ENCODE measurements around the gene HOXC10.

Gene HOXC10

DNA sequence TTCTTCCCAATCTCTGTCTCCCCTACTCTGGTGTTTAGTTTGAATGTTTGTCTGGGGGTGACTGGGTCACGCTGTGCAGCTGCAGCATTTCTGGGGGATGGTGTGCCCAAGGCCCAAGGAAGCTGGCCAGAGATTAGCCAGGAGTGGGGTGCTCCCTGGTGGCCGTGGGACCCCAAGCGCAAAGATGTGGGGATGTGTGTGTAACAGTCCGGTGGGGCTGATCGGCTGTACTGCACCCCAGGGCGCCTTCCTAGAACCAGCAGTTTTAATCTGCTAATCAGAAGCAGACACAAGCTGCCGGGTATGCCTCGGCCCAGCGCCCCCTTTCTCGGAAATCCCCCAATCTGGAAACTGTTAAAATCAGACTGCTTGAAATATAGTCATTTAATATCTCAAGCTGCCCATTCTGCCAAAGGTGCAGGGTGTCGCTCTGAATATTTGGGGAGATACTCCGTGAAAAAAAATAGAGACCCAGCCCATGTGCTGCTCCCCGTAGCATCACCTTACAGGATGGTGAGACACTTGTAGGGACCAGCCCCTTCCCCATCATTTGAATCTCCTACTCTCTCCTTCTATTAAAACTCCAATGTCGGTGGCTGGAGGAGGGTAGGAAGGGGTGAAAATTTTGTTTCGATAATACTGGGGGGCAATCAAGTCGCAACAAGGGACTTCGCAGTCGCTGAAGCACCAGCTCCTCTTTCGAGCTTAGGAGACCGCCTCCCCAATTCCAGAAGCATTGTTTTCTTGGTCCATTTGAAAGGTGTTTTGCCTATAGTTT is 19.3 kb downstream of the HOXC10 start:
- Histone ChIP-seq H3K4me3 (replicated peaks; ENCODE audit: insufficient read depth, low read length) (no peak overlapping the region), H3K27me3 (ENCODE audit: insufficient read depth, poor library complexity, severe bottlenecking) (peaks cover 87% of the 10 kb centered on the region), H3K27ac (replicated peaks) (no peak overlapping the region)
- TF ChIP-seq POLR2AphosphoS5 (IDR thresholded peaks at IDR 0.05; ENCODE audit: low read depth) (no peak), GABPA (IDR thresholded peaks at IDR 0.05; ENCODE audit: low read depth) (no peak), SPI1 (IDR thresholded peaks at IDR 0.05; ENCODE audit: borderline replicate concordance, low read depth) (no peak)
- TF ChIP-seq, protein P1, sequence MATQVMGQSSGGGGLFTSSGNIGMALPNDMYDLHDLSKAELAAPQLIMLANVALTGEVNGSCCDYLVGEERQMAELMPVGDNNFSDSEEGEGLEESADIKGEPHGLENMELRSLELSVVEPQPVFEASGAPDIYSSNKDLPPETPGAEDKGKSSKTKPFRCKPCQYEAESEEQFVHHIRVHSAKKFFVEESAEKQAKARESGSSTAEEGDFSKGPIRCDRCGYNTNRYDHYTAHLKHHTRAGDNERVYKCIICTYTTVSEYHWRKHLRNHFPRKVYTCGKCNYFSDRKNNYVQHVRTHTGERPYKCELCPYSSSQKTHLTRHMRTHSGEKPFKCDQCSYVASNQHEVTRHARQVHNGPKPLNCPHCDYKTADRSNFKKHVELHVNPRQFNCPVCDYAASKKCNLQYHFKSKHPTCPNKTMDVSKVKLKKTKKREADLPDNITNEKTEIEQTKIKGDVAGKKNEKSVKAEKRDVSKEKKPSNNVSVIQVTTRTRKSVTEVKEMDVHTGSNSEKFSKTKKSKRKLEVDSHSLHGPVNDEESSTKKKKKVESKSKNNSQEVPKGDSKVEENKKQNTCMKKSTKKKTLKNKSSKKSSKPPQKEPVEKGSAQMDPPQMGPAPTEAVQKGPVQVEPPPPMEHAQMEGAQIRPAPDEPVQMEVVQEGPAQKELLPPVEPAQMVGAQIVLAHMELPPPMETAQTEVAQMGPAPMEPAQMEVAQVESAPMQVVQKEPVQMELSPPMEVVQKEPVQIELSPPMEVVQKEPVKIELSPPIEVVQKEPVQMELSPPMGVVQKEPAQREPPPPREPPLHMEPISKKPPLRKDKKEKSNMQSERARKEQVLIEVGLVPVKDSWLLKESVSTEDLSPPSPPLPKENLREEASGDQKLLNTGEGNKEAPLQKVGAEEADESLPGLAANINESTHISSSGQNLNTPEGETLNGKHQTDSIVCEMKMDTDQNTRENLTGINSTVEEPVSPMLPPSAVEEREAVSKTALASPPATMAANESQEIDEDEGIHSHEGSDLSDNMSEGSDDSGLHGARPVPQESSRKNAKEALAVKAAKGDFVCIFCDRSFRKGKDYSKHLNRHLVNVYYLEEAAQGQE (IDR thresholded peaks at IDR 0.05; ENCODE audit: insufficient replicate concordance, low read depth), result no peak
- TF ChIP-seq, protein P2, sequence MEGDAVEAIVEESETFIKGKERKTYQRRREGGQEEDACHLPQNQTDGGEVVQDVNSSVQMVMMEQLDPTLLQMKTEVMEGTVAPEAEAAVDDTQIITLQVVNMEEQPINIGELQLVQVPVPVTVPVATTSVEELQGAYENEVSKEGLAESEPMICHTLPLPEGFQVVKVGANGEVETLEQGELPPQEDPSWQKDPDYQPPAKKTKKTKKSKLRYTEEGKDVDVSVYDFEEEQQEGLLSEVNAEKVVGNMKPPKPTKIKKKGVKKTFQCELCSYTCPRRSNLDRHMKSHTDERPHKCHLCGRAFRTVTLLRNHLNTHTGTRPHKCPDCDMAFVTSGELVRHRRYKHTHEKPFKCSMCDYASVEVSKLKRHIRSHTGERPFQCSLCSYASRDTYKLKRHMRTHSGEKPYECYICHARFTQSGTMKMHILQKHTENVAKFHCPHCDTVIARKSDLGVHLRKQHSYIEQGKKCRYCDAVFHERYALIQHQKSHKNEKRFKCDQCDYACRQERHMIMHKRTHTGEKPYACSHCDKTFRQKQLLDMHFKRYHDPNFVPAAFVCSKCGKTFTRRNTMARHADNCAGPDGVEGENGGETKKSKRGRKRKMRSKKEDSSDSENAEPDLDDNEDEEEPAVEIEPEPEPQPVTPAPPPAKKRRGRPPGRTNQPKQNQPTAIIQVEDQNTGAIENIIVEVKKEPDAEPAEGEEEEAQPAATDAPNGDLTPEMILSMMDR (IDR thresholded peaks at IDR 0.05; ENCODE audit: insufficient read depth, low read length), result no peak
- no peak for DNase-seq (ENCODE audit: low read depth in 1 of 2, low spot score in 1 of 2)

DNA sequence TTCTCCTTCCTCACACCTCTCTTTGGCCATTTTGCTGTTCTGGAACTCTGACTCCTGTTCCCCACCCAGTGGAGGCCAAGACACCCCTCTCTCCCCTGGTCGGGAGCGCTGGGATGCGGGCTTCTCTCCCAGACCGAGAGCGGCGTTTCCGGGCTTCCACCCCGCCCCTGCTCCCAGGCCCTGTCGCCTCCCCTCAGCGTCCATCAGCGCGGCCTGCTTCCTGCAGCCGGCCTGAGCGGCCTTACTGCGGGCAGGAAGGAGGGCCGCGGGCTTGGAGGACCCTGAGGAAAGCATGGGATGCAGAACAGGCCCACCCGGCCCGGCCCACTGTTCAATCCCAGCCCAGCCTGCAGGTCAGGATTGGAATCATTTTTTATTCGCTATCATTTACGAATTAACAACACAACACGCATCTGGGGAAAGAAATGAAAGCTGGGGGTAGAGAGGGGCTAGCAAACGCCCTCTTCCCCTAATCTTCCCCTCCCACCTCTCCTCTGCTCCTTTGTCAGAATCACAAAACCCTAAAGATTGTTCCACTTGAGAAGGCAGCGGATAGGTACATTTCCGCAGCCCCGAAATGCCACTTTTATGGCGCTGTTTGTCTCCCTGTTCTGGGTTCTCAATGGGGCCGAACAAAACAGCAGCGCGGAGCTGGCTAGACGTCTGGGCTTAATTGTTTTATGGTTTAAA is 20.0 kb downstream of the HOXC10 start:
- Histone ChIP-seq H3K27ac (replicated peaks) (no peak overlapping the region), H3K4me3 (replicated peaks; ENCODE audit: insufficient read depth, low read length) (no peak overlapping the region), H3K27me3 (ENCODE audit: insufficient read depth, poor library complexity, severe bottlenecking) (peaks cover 89% of the 10 kb centered on the region)
- TF ChIP-seq, protein P1 (IDR thresholded peaks at IDR 0.05; ENCODE audit: insufficient replicate concordance, low read depth), result no peak
- TF ChIP-seq, protein P2 (IDR thresholded peaks at IDR 0.05; ENCODE audit: insufficient read depth, low read length), result no peak
- TF ChIP-seq SPI1 (IDR thresholded peaks at IDR 0.05; ENCODE audit: borderline replicate concordance, low read depth) (no peak), POLR2AphosphoS5 (IDR thresholded peaks at IDR 0.05; ENCODE audit: low read depth) (no peak), GABPA (IDR thresholded peaks at IDR 0.05; ENCODE audit: low read depth) (no peak)
- DNase-seq (ENCODE audit: low read depth in 1 of 2, low spot score in 1 of 2), result no peak

DNA sequence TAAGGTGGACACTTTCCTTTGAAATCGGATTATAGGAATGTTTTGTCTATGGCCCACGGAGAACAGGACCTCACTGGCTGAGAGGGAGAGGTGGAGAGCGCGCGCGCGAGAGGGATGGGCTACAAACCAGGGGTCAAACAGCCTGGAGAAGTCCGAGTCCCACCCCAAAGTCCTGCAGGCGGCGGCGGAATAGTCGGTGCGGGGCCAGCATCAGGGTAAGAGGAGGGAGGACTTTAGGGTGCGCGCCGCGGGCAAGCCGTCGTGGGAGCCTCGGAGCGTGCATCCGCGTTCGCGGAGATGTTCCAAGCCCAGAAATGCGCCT is 20.5 kb downstream of the HOXC10 start:
- H3K27ac ChIP-seq (replicated peaks), result no peak overlapping the region
- H3K4me3 ChIP-seq (replicated peaks; ENCODE audit: insufficient read depth, low read length), result no peak overlapping the region
- no peak for DNase-seq (ENCODE audit: low read depth in 1 of 2, low spot score in 1 of 2)
- H3K27me3 ChIP-seq (ENCODE audit: insufficient read depth, poor library complexity, severe bottlenecking), result peaks cover 89% of the 10 kb centered on the region
- TF ChIP-seq GABPA (IDR thresholded peaks at IDR 0.05; ENCODE audit: low read depth) (no peak), POLR2AphosphoS5 (IDR thresholded peaks at IDR 0.05; ENCODE audit: low read depth) (no peak), SPI1 (IDR thresholded peaks at IDR 0.05; ENCODE audit: borderline replicate concordance, low read depth) (no peak)
- TF ChIP-seq, protein P1 (IDR thresholded peaks at IDR 0.05; ENCODE audit: insufficient replicate concordance, low read depth), result no peak
- TF ChIP-seq, protein P2 (IDR thresholded peaks at IDR 0.05; ENCODE audit: insufficient read depth, low read length), result no peak
